Stimulated activated memory B cell treated with anti-CD40 and anti-IgM and Interleukin-4, amounts not matched to agents 10 μg/mL and 1 μg/mL and 100 μg/mL, for 72 hours (primary cell): ENCODE measurements around the gene DNAJB8.
A peak's percentile ranks its signal among the peaks of the same experiment; 100 is the strongest.

ENCODE experiments used
- ATAC-seq: fragments of 150-1000 bp; cut with Tn5 transposase; 2 replicates; pipeline ENCODE4 v1.10.0; 2021
- H3K27ac Mint-ChIP-seq: one replicate; pipeline ENCODE4 v1.8.0; 2022; ENCODE audit warnings: mild to moderate bottlenecking, mixed read lengths
- H3K27me3 Mint-ChIP-seq: one replicate; pipeline ENCODE4 v1.8.0; 2022; ENCODE audit warnings: mixed read lengths
- H3K36me3 Mint-ChIP-seq: one replicate; pipeline ENCODE4 v1.8.0; 2022; ENCODE audit warnings: mixed read lengths
- H3K4me1 Mint-ChIP-seq: one replicate; pipeline ENCODE4 v1.8.0; 2022; ENCODE audit warnings: mixed read lengths
- H3K4me3 Mint-ChIP-seq: one replicate; pipeline ENCODE4 v1.8.0; 2022; ENCODE audit warnings: mild to moderate bottlenecking, moderate library complexity, mixed read lengths
- H3K9me3 Mint-ChIP-seq: one replicate; pipeline ENCODE4 v1.8.0; 2022; ENCODE audit warnings: mixed read lengths

The DNAJB8 gene

GRCh38 chr3:128497305-128498126 lies 30.8 kb upstream of the DNAJB8 start:
- peaks cover 96% of the 10 kb centered on the region for H3K27me3 Mint-ChIP-seq
- H3K27ac Mint-ChIP-seq, result no peak overlapping the region
- ATAC-seq, result peak; percentile 59
- peaks cover 16% of the 10 kb centered on the region for H3K4me1 Mint-ChIP-seq
- H3K4me3 Mint-ChIP-seq, result peak overlapping the region; percentile 73
- no peaks in the 10 kb centered on the region for H3K9me3 Mint-ChIP-seq
- no peaks in the 10 kb centered on the region for H3K36me3 Mint-ChIP-seq

GRCh38 chr3:128496602-128497304 lies 30.1 kb upstream of the DNAJB8 start:
- Mint-ChIP-seq H3K9me3 (no peaks in the 10 kb centered on the region), H3K4me3 (peak overlapping the region; percentile 73), H3K36me3 (no peaks in the 10 kb centered on the region), H3K27ac (no peak overlapping the region), H3K27me3 (peaks cover 96% of the 10 kb centered on the region), H3K4me1 (peaks cover 24% of the 10 kb centered on the region)
- ATAC-seq, result no peak

- Mint-ChIP-seq H3K27ac (no peak overlapping the region), H3K9me3 (no peaks in the 10 kb centered on the region), H3K36me3 (no peaks in the 10 kb centered on the region), H3K27me3 (peaks cover 95% of the 10 kb centered on the region), H3K4me3 (peak overlapping the region; percentile 3), H3K4me1 (peaks cover 27% of the 10 kb centered on the region)
- ATAC-seq, result no peak
Measured at GRCh38 chr3:128496019-128496601, 29.4 kb upstream of the DNAJB8 start.

- Mint-ChIP-seq H3K36me3 (no peaks in the 10 kb centered on the region), H3K9me3 (no peaks in the 10 kb centered on the region), H3K27ac (no peak overlapping the region), H3K27me3 (peaks cover 95% of the 10 kb centered on the region), H3K4me3 (no peak overlapping the region), H3K4me1 (peaks cover 27% of the 10 kb centered on the region)
- no peak for ATAC-seq
Measured at GRCh38 chr3:128495435-128495970, 28.8 kb upstream of the DNAJB8 start.

GRCh38 chr3:128494367-128494650 lies 27.6 kb upstream of the DNAJB8 start:
- peaks cover 95% of the 10 kb centered on the region for H3K27me3 Mint-ChIP-seq
- no peak for ATAC-seq
- peaks cover 37% of the 10 kb centered on the region for H3K4me1 Mint-ChIP-seq
- H3K4me3 Mint-ChIP-seq, result no peak overlapping the region
- H3K9me3 Mint-ChIP-seq, result no peaks in the 10 kb centered on the region
- H3K36me3 Mint-ChIP-seq, result no peaks in the 10 kb centered on the region
- no peak overlapping the region for H3K27ac Mint-ChIP-seq

GRCh38 chr3:128493570-128494366 lies 27.1 kb upstream of the DNAJB8 start:
- Mint-ChIP-seq H3K4me1 (peaks cover 39% of the 10 kb centered on the region), H3K9me3 (no peaks in the 10 kb centered on the region), H3K4me3 (peak overlapping the region; percentile 41), H3K27me3 (peaks cover 93% of the 10 kb centered on the region), H3K27ac (no peak overlapping the region), H3K36me3 (no peaks in the 10 kb centered on the region)
- ATAC-seq, result no peak

- Mint-ChIP-seq H3K4me3 (peak within 1 kb of the TSS; percentile 58), H3K27ac (no peak within 1 kb of the TSS), H3K9me3 (no peaks in the 10 kb centered on the region), H3K4me1 (peaks cover 47% of the 10 kb centered on the region), H3K27me3 (peaks cover 93% of the 10 kb centered on the region), H3K36me3 (no peaks in the 10 kb centered on the region)
- ATAC-seq, result no peak
Measured at GRCh38 chr3:128492671-128493569, 26.2 kb upstream of the DNAJB8 start, which contains the start of gene GATA2. Gene GATA2 (minus strand): TSS chr3:128493201. CDS start chr3:128487031, 6,170 bp downstream.

- Mint-ChIP-seq H3K4me1 (peaks cover 48% of the 10 kb centered on the region), H3K27ac (no peak overlapping the region), H3K36me3 (no peaks in the 10 kb centered on the region), H3K9me3 (no peaks in the 10 kb centered on the region), H3K4me3 (peak overlapping the region; percentile 58), H3K27me3 (peaks cover 94% of the 10 kb centered on the region)
- ATAC-seq, result no peak
Measured at GRCh38 chr3:128491941-128492670, 25.4 kb upstream of the DNAJB8 start.

- Mint-ChIP-seq H3K36me3 (no peaks in the 10 kb centered on the region), H3K4me1 (peaks cover 50% of the 10 kb centered on the region), H3K27ac (no peak overlapping the region), H3K27me3 (peaks cover 94% of the 10 kb centered on the region), H3K4me3 (no peak overlapping the region), H3K9me3 (no peaks in the 10 kb centered on the region)
- ATAC-seq, result no peak
Measured at GRCh38 chr3:128491691-128491940, 24.9 kb upstream of the DNAJB8 start.

- H3K36me3 Mint-ChIP-seq, result no peaks in the 10 kb centered on the region
- no peak overlapping the region for H3K27ac Mint-ChIP-seq
- peaks cover 55% of the 10 kb centered on the region for H3K4me1 Mint-ChIP-seq
- ATAC-seq, result no peak
- no peaks in the 10 kb centered on the region for H3K9me3 Mint-ChIP-seq
- peaks cover 94% of the 10 kb centered on the region for H3K27me3 Mint-ChIP-seq
- H3K4me3 Mint-ChIP-seq, result no peak overlapping the region
Measured at GRCh38 chr3:128490915-128491690, 24.4 kb upstream of the DNAJB8 start.

GRCh38 chr3:128490650-128490914 lies 23.9 kb upstream of the DNAJB8 start:
- no peak for ATAC-seq
- no peaks in the 10 kb centered on the region for H3K9me3 Mint-ChIP-seq
- no peak overlapping the region for H3K27ac Mint-ChIP-seq
- no peaks in the 10 kb centered on the region for H3K36me3 Mint-ChIP-seq
- peaks cover 57% of the 10 kb centered on the region for H3K4me1 Mint-ChIP-seq
- no peak overlapping the region for H3K4me3 Mint-ChIP-seq
- peaks cover 94% of the 10 kb centered on the region for H3K27me3 Mint-ChIP-seq

GRCh38 chr3:128489927-128490649 lies 23.4 kb upstream of the DNAJB8 start:
- Mint-ChIP-seq H3K4me3 (peak overlapping the region; percentile 76), H3K9me3 (no peaks in the 10 kb centered on the region), H3K4me1 (peaks cover 57% of the 10 kb centered on the region), H3K27me3 (peaks cover 94% of the 10 kb centered on the region), H3K27ac (peak overlapping the region; percentile 55), H3K36me3 (no peaks in the 10 kb centered on the region)
- ATAC-seq, result no peak

GRCh38 chr3:128489674-128489926 lies 22.9 kb upstream of the DNAJB8 start:
- H3K27ac Mint-ChIP-seq, result peak overlapping the region; percentile 55
- peaks cover 94% of the 10 kb centered on the region for H3K27me3 Mint-ChIP-seq
- peaks cover 57% of the 10 kb centered on the region for H3K4me1 Mint-ChIP-seq
- no peaks in the 10 kb centered on the region for H3K9me3 Mint-ChIP-seq
- no peak for ATAC-seq
- no peaks in the 10 kb centered on the region for H3K36me3 Mint-ChIP-seq
- H3K4me3 Mint-ChIP-seq, result peak overlapping the region; percentile 76
